H9 (cell line): ENCODE data around the gene SACM1L. TPM values are rescaled to one million over a fixed set of nuclear protein-coding genes. Genes with fewer than 3 reads are reported as not detected.

ENCODE experiments used
- DNase-seq: peaks from one replicate; pipeline ENCODE4 v3.0.0-alpha.2; 2017
- H2AFZ ChIP-seq: one replicate; pipeline ENCODE4 v1.6.1; 2013; ENCODE audit warnings: mild to moderate bottlenecking, low read length, control low read depth, moderate library complexity
- H2AK5ac ChIP-seq: 2 replicates; pipeline ENCODE4 v1.6.1; 2013; ENCODE audit warnings: low read length, control low read depth, mixed read lengths; ENCODE audit not compliant: insufficient read length
- H2BK120ac ChIP-seq: one replicate; pipeline ENCODE4 v1.6.1; 2013; ENCODE audit warnings: low read depth, mild to moderate bottlenecking, low read length, control low read depth, inconsistent platforms; ENCODE audit not compliant: poor library complexity, severe bottlenecking
- H2BK12ac ChIP-seq: 2 replicates; pipeline ENCODE4 v1.6.1; 2013; ENCODE audit warnings: low read length, control low read depth, mixed read lengths, low read depth; ENCODE audit not compliant: insufficient read length
- H2BK15ac ChIP-seq: 2 replicates; pipeline ENCODE4 v1.6.1; 2013; ENCODE audit warnings: low read depth, low read length, control low read depth
- H2BK20ac ChIP-seq: one replicate; pipeline ENCODE4 v1.6.1; 2013; ENCODE audit warnings: low read depth, mild to moderate bottlenecking, low read length, control low read depth, inconsistent platforms; ENCODE audit not compliant: poor library complexity, severe bottlenecking
- H2BK5ac ChIP-seq: 2 replicates; pipeline ENCODE4 v1.6.1; 2013; ENCODE audit warnings: low read length, control low read depth, mixed read lengths; ENCODE audit not compliant: insufficient read length
- H3K14ac ChIP-seq: 2 replicates; pipeline ENCODE4 v1.6.1; 2013; ENCODE audit warnings: low read length, control low read depth; ENCODE audit not compliant: insufficient read depth
- H3K18ac ChIP-seq: 2 replicates; pipeline ENCODE4 v1.6.1; 2013; ENCODE audit warnings: low read depth, mild to moderate bottlenecking, mixed read lengths, low read length, control low read depth; ENCODE audit not compliant: insufficient read length
- H3K23ac ChIP-seq: 2 replicates; pipeline ENCODE4 v1.6.1; 2013; ENCODE audit warnings: low read length, control low read depth, mixed read lengths, low read depth; ENCODE audit not compliant: insufficient read length
- H3K23me2 ChIP-seq: 2 replicates; pipeline ENCODE4 v1.6.1; 2013; ENCODE audit warnings: low read depth, mild to moderate bottlenecking, mixed read lengths, low read length, control low read depth; ENCODE audit not compliant: insufficient read length, poor library complexity, severe bottlenecking
- H3K27ac ChIP-seq: 2 replicates; pipeline ENCODE4 v1.5.1; 2013; ENCODE audit warnings: low read length, control low read depth, mixed read lengths, low read depth; ENCODE audit not compliant: insufficient read length
- H3K27me3 ChIP-seq: 2 replicates; pipeline ENCODE4 v1.6.1; 2013; ENCODE audit warnings: low read length, control low read depth, inconsistent platforms; ENCODE audit not compliant: insufficient read depth
- H3K4ac ChIP-seq: 2 replicates; pipeline ENCODE4 v1.6.1; 2013; ENCODE audit warnings: low read depth, mild to moderate bottlenecking, control low read depth, inconsistent platforms, low read length, moderate library complexity
- H3K4me1 ChIP-seq: 2 replicates; pipeline ENCODE4 v1.6.1; 2013; ENCODE audit warnings: low read length, control low read depth, inconsistent platforms; ENCODE audit not compliant: insufficient read depth
- H3K4me2 ChIP-seq: 2 replicates; pipeline ENCODE4 v1.6.1; 2013; ENCODE audit warnings: low read length, control low read depth, mixed read lengths; ENCODE audit not compliant: insufficient read length, insufficient read depth
- H3K56ac ChIP-seq: 2 replicates; pipeline ENCODE4 v1.6.1; 2013; ENCODE audit warnings: low read depth, mild to moderate bottlenecking, mixed read lengths, low read length, control low read depth; ENCODE audit not compliant: insufficient read length
- H3K79me1 ChIP-seq: 2 replicates; pipeline ENCODE4 v1.6.1; 2013; ENCODE audit warnings: low read depth, mild to moderate bottlenecking, moderate library complexity, low read length, control low read depth, inconsistent platforms; ENCODE audit not compliant: insufficient read depth, poor library complexity, severe bottlenecking
- H3K79me2 ChIP-seq: 2 replicates; pipeline ENCODE4 v1.6.1; 2013; ENCODE audit warnings: low read length, control low read depth, inconsistent platforms; ENCODE audit not compliant: insufficient read depth
- H3K9ac ChIP-seq: 2 replicates; pipeline ENCODE4 v1.6.1; 2013; ENCODE audit warnings: low read length, control low read depth, mixed read lengths; ENCODE audit not compliant: insufficient read length; ENCODE audit errors: extremely low read depth
- H3K9me3 ChIP-seq: one replicate; pipeline ENCODE4 v1.6.1; 2013; ENCODE audit warnings: low read depth, low read length, inconsistent platforms; ENCODE audit not compliant: control insufficient read depth
- H3T11ph ChIP-seq: one replicate; pipeline ENCODE4 v1.6.1; 2013; ENCODE audit warnings: mild to moderate bottlenecking, low read length, control low read depth, inconsistent platforms
- H4K20me1 ChIP-seq: one replicate; pipeline ENCODE4 v1.6.1; 2013; ENCODE audit not compliant: control insufficient read depth, insufficient read length, insufficient read depth
- H4K5ac ChIP-seq: 2 replicates; pipeline ENCODE4 v1.6.1; 2013; ENCODE audit warnings: low read depth, mild to moderate bottlenecking, mixed read lengths, low read length, control low read depth; ENCODE audit not compliant: insufficient read length
- H4K8ac ChIP-seq: replicated peaks from 2 replicates; pipeline ENCODE4 v1.6.1; 2013; ENCODE audit warnings: low read length, control low read depth, mixed read lengths, low read depth; ENCODE audit not compliant: insufficient read length
- H4K91ac ChIP-seq: 2 replicates; pipeline ENCODE4 v1.6.1; 2013; ENCODE audit warnings: low read depth, mild to moderate bottlenecking, moderate library complexity, mixed read lengths, low read length, control low read depth; ENCODE audit not compliant: insufficient read length
- H3K27ac Mint-ChIP-seq, 3 experiments: 2 replicates in 2 of 3; 3 replicates in 1 of 3; pipeline ENCODE4 v1.8.0; 2020 to 2021; ENCODE audit warnings: mixed read lengths in 3 of 3, mild to moderate bottlenecking in 1 of 3, moderate library complexity in 1 of 3
- H3K27me3 Mint-ChIP-seq: 2 replicates; pipeline ENCODE4 v1.8.0; 2021; ENCODE audit warnings: low read depth, mild to moderate bottlenecking, moderate library complexity, mixed read lengths
- H3K36me3 Mint-ChIP-seq, 3 experiments: 2 replicates in 2 of 3; 3 replicates in 1 of 3; pipeline ENCODE4 v1.8.0; 2020 to 2021; ENCODE audit warnings: low read depth in 3 of 3, mixed read lengths in 3 of 3; ENCODE audit not compliant: insufficient read depth in 1 of 3
- H3K4me1 Mint-ChIP-seq, 2 experiments: 2 replicates each; pipeline ENCODE4 v1.8.0; 2020; ENCODE audit warnings: mixed read lengths in 2 of 2
- H3K4me3 Mint-ChIP-seq, 2 experiments: 2 replicates in 1 of 2; 3 replicates in 1 of 2; pipeline ENCODE4 v1.8.0; 2020 to 2021; ENCODE audit warnings: mild to moderate bottlenecking in 2 of 2, mixed read lengths in 2 of 2, moderate library complexity in 1 of 2
- H3K9me3 Mint-ChIP-seq, 2 experiments: 2 replicates in 1 of 2; 3 replicates in 1 of 2; pipeline ENCODE4 v1.8.0; 2020; ENCODE audit warnings: mild to moderate bottlenecking in 2 of 2, mixed read lengths in 2 of 2, moderate library complexity in 1 of 2
- CTCF ChIP-seq: fragments of 200-600 bp; sonication (generic); conservative IDR thresholded peaks from 3 replicates; pipeline ENCODE4 v1.8.0; 2021; ENCODE audit warnings: antibody characterized with exemption, mild to moderate bottlenecking
- WGBS: extraction: QIAGEN DNeasy Blood & Tissue Kit; methylation state at CpG from one replicate; pipeline ENCODE4 v1.1.7; 2013; ENCODE audit warnings: missing lambda C conversion rate, low lambda C conversion rate, mixed read lengths; ENCODE audit not compliant: insufficient read length; ENCODE audit errors: extremely low coverage; 5-methylcytosine and 5-hydroxymethylcytosine counted together
- total RNA-seq: library from RNA; stranded (reverse); gene quantifications from 2 replicates; pipeline ENCODE4 v1.2.1, GENCODE V29; 2021

SACM1L gene
- total RNA-seq, 1 experiment from 2014 or later = 52.8 TPM

DNA sequence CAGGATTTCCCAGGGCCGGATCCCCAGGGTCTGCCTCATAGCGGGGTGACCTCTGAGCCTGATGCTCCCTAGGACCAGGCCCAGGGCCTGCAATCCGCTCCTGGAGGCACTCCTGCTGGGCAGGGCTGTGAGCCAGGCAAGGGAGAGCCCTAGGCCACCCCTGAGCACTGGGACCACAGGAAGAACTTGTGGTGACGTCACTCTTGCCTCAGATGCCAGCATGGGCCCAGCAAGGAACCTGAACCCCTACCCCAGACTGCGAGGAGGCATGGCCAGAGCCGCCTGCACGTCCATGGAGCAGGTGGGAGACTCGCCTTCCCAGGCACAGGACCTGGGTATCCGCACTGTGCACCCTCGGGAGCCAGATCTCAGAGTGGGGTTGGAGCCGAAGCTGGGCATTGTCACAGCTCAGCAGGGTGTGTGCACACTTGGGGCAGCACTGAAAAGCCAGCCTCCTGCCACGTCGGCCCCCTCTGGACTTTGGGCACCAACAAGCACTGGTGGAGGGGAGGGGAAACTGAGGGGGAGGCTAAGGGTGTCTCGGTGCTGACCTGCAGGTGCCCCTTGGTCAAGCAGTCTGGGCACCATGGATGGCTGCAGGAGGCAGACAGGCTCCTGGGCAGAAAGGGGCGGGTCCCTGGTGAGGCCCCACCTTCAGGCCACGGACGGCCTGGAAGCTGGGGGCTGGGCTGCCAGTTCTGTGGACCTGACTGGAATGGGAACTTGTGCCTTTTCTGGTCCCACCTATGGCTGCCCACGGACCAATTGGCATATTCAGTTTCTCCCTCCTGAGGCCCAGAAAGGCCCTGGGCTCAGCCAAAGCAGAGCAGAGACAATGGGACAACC, 57.8 kb downstream of the SACM1L start:
- Histone ChIP-seq H3K23ac (no peak overlapping the region), H3K4ac (no peak overlapping the region), H3K27me3 (no peaks in the 10 kb centered on the region), H3K79me1 (no peaks in the 10 kb centered on the region), H4K5ac (no peak overlapping the region), H3K18ac (no peak overlapping the region), H4K20me1 (no peaks in the 10 kb centered on the region), H2BK5ac (no peak overlapping the region), H3K23me2 (no peaks in the 10 kb centered on the region), H2BK20ac (no peak overlapping the region), H3T11ph (no peak overlapping the region), H2AK5ac (no peak overlapping the region), H3K9me3 (no peaks in the 10 kb centered on the region), H2BK12ac (no peak overlapping the region), H2BK120ac (no peak overlapping the region), H2AFZ (no peak overlapping the region), H3K79me2 (no peaks in the 10 kb centered on the region), H3K4me2 (no peak overlapping the region), H2BK15ac (no peak overlapping the region), H3K4me1 (no peaks in the 10 kb centered on the region), H3K14ac (no peak overlapping the region), H4K91ac (no peak overlapping the region), H3K9ac (no peak overlapping the region), H3K56ac (no peak overlapping the region), H4K8ac (no peak overlapping the region), H3K27ac (no peak overlapping the region)
- Mint-ChIP-seq H3K36me3 (peaks cover 17 to 45% (median 41%) of the 10 kb centered on the region in 3 experiments), H3K27ac (peak overlapping the region in 1 of 3 experiments; percentile 92; a peak in 3 of 7 replicates), H3K4me3 (no peak overlapping the region), H3K4me1 (peaks cover 23 to 26% of the 10 kb centered on the region in 2 experiments), H3K9me3 (no peaks in the 10 kb centered on the region), H3K27me3 (no peaks in the 10 kb centered on the region)
- WGBS = no CpG with 5 or more reads among the region's 18 CpGs
- TF ChIP-seq CTCF = no peak
- no peak for DNase-seq
